Measurements from ENCODE around the gene LRRC3C. TPM values are rescaled to one million over a fixed set of nuclear protein-coding genes. Genes with fewer than 3 reads are reported as not detected.

LRRC3C gene
- total RNA-seq, 1 donor from 2014 or later, result not detected

DNA sequence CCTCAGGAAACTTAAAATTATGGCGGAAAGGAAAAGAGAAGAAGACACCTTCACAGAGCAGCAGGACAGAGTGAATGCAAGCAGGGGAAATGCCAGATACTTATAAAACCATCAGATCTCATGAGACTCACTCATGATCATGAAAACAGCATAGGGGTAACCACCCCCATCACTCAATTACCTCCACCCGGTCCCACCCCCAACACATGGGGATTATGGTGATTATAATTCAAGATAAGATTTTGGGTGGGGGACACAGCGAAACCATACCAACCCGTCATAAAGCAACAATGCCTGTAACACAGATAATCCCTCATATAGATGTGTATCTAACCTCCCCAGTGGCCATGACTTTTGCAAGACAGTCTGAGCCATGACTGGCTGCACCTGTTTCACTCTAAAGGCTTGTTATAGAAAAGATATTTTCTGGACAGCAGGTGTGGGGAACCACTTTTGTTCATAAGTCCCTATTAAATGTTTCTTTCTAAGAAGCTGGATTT lies 28.2 kb downstream of the LRRC3C start:
- no peak for DNase-seq (ENCODE audit: low read depth)
- no peak overlapping the region for H3K4me3 ChIP-seq (ENCODE audit: low read depth, low read length)
- no peaks in the 10 kb centered on the region for H3K27me3 ChIP-seq (ENCODE audit: control insufficient read depth, insufficient read depth, low read length)
- TF ChIP-seq, protein P1, sequence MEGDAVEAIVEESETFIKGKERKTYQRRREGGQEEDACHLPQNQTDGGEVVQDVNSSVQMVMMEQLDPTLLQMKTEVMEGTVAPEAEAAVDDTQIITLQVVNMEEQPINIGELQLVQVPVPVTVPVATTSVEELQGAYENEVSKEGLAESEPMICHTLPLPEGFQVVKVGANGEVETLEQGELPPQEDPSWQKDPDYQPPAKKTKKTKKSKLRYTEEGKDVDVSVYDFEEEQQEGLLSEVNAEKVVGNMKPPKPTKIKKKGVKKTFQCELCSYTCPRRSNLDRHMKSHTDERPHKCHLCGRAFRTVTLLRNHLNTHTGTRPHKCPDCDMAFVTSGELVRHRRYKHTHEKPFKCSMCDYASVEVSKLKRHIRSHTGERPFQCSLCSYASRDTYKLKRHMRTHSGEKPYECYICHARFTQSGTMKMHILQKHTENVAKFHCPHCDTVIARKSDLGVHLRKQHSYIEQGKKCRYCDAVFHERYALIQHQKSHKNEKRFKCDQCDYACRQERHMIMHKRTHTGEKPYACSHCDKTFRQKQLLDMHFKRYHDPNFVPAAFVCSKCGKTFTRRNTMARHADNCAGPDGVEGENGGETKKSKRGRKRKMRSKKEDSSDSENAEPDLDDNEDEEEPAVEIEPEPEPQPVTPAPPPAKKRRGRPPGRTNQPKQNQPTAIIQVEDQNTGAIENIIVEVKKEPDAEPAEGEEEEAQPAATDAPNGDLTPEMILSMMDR (IDR thresholded peaks at IDR 0.05; ENCODE audit: insufficient read depth, low read length, poor library complexity, severe bottlenecking), result no peak
- H3K36me3 ChIP-seq (ENCODE audit: control insufficient read depth, insufficient read depth, low read length), result no peaks in the 10 kb centered on the region

- no peaks in the 10 kb centered on the region for H3K27me3 ChIP-seq (ENCODE audit: control insufficient read depth, insufficient read depth, low read length)
- TF ChIP-seq, protein P1 (IDR thresholded peaks at IDR 0.05; ENCODE audit: insufficient read depth, low read length, poor library complexity, severe bottlenecking), result no peak
- H3K36me3 ChIP-seq (ENCODE audit: control insufficient read depth, insufficient read depth, low read length), result no peaks in the 10 kb centered on the region
- DNase-seq (ENCODE audit: low read depth), result no peak
- H3K4me3 ChIP-seq (ENCODE audit: low read depth, low read length), result no peak overlapping the region
Measured at GRCh38 chr17:39960524-39961041, 33.1 kb downstream of the LRRC3C start.

GRCh38 chr17:39962642-39963220 lies 35.2 kb downstream of the LRRC3C start, which contains the start of gene GSDMA:
Gene GSDMA, plus strand, starts transcription at chr17:39963004. Its CDS starts 2,684 bp downstream, at chr17:39965688.
- Histone ChIP-seq H3K4me3 (ENCODE audit: low read depth, low read length) (no peak within 1 kb of the TSS), H3K36me3 (ENCODE audit: control insufficient read depth, insufficient read depth, low read length) (no peaks in the 10 kb centered on the region), H3K27me3 (ENCODE audit: control insufficient read depth, insufficient read depth, low read length) (no peaks in the 10 kb centered on the region)
- TF ChIP-seq, protein P1 (IDR thresholded peaks at IDR 0.05; ENCODE audit: insufficient read depth, low read length, poor library complexity, severe bottlenecking), result no peak
- no peak for DNase-seq (ENCODE audit: low read depth)

DNA sequence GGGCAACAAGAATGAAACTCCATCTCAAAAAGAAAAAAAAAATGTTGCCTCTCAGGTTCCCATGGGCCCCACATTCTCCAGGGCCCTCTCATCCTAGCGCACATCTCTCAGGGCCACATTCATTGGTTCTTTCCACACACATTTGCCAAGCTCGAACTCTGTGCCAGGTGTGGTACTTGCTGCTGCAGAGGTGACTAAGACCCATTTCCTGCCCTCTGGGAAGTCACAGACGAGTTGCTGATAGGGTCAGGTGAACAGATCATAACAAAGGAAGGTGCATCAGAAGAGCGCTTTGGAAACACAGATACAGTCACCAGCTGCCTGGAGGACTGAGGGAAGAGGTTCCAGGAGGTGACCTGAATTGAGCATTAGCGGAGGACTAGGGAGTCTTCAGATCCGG lies 36.3 kb downstream of the LRRC3C start:
- H3K4me3 ChIP-seq (ENCODE audit: low read depth, low read length), result no peak overlapping the region
- H3K27me3 ChIP-seq (ENCODE audit: control insufficient read depth, insufficient read depth, low read length), result no peaks in the 10 kb centered on the region
- H3K36me3 ChIP-seq (ENCODE audit: control insufficient read depth, insufficient read depth, low read length), result no peaks in the 10 kb centered on the region
- TF ChIP-seq, protein P1 (IDR thresholded peaks at IDR 0.05; ENCODE audit: insufficient read depth, low read length, poor library complexity, severe bottlenecking), result no peak
- DNase-seq (ENCODE audit: low read depth), result no peak

DNA sequence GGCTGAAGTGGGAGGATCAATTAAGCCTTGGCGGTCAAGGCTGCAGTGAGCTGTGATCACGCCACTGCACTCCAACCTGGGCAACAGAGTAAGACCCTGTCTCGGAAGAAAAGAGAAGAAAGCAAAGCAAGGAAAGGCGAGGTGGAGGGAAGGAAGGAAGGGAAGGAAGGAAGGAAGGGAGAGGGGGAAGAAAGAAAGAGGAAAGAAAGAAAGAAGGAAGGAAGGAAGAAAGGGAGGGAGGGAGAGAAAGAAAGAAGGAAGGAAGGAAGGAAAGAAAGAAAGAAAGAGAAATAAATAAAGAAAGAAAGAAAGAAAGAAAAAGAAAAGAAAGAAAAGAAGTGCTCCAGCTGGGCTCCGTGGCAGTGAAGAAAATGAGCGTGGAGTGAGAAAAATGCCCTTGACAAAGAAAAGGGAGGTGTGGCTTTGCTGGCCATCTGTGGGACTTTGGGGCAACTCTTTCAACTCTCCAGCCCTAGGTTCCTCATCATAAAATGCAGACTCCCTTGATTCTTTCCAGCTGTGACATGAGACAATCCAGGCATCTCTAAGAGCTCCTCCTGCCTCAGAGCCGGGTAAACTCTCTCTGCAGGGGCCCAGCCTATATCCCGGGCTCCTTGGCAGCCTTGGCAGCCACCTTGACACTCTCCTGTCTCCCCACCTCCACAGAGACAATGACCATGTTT lies 37.6 kb downstream of the LRRC3C start:
- no peak for DNase-seq (ENCODE audit: low read depth)
- TF ChIP-seq, protein P1 (IDR thresholded peaks at IDR 0.05; ENCODE audit: insufficient read depth, low read length, poor library complexity, severe bottlenecking), result no peak
- Histone ChIP-seq H3K27me3 (ENCODE audit: control insufficient read depth, insufficient read depth, low read length) (peaks cover 2% of the 10 kb centered on the region), H3K4me3 (ENCODE audit: low read depth, low read length) (no peak overlapping the region), H3K36me3 (ENCODE audit: control insufficient read depth, insufficient read depth, low read length) (no peaks in the 10 kb centered on the region)
